Type B pancreatic cell (in vitro differentiated cells): ENCODE data around the gene PID1. TPM values are rescaled to one million over a fixed set of nuclear protein-coding genes. Genes with fewer than 3 reads are reported as not detected.

Source experiments
- DNase-seq: peaks from one replicate; pipeline ENCODE4 v3.0.0; 2021; ENCODE audit warnings: mixed read lengths; ENCODE audit not compliant: unreplicated experiment; ENCODE audit errors: extremely low spot score
- H3K27ac Mint-ChIP-seq: 2 replicates; pipeline ENCODE4 v1.8.0; 2021; ENCODE audit warnings: mild to moderate bottlenecking, mixed read lengths
- H3K27me3 Mint-ChIP-seq: 2 replicates; pipeline ENCODE4 v1.8.0; 2021; ENCODE audit warnings: mixed read lengths
- H3K36me3 Mint-ChIP-seq: 2 replicates; pipeline ENCODE4 v1.8.0; 2021; ENCODE audit warnings: mixed read lengths
- H3K4me1 Mint-ChIP-seq: one replicate; pipeline ENCODE4 v1.8.0; 2021; ENCODE audit warnings: mixed read lengths; ENCODE audit not compliant: unreplicated experiment
- H3K4me3 Mint-ChIP-seq: 2 replicates; pipeline ENCODE4 v1.8.0; 2021; ENCODE audit warnings: mild to moderate bottlenecking, mixed read lengths
- H3K9me3 Mint-ChIP-seq: 2 replicates; pipeline ENCODE4 v1.8.0; 2021; ENCODE audit warnings: mixed read lengths
- total RNA-seq: library from RNA; stranded (reverse); gene quantifications from 2 replicates; pipeline ENCODE4 v1.2.1, GENCODE V29; 2021; ENCODE audit warnings: low replicate concordance
- TF ChIP-seq, protein P1 (sequence below): fragments of 200-600 bp; sonication (generic); conservative IDR thresholded peaks from 2 replicates; pipeline ENCODE4 v1.5.0; 2021; ENCODE audit warnings: antibody characterized with exemption, mild to moderate bottlenecking

Gene PID1
- total RNA-seq, 1 donor from 2014 or later: 0.92 TPM

DNA sequence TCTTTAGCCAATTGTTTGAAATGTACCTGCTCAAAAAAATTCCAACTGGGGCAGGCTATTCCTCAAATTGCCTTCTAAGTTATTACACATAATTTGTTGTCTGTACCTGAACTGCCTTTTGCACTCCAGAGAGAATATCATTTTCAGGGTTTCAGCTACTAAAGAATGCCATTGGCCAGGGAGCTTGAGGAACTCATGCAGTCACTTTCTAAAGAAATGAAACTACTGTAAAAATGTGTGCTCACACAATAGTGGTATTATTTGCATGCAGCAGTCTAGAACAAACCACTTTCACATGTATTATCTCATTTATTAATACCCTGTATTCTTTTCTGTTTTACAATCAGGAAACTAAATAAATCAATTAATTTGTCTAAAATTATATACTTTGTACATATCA is 152.2 kb downstream of the PID1 start:
- H3K27ac Mint-ChIP-seq: no peak overlapping the region
- H3K36me3 Mint-ChIP-seq: no peaks in the 10 kb centered on the region
- TF ChIP-seq, protein P1, sequence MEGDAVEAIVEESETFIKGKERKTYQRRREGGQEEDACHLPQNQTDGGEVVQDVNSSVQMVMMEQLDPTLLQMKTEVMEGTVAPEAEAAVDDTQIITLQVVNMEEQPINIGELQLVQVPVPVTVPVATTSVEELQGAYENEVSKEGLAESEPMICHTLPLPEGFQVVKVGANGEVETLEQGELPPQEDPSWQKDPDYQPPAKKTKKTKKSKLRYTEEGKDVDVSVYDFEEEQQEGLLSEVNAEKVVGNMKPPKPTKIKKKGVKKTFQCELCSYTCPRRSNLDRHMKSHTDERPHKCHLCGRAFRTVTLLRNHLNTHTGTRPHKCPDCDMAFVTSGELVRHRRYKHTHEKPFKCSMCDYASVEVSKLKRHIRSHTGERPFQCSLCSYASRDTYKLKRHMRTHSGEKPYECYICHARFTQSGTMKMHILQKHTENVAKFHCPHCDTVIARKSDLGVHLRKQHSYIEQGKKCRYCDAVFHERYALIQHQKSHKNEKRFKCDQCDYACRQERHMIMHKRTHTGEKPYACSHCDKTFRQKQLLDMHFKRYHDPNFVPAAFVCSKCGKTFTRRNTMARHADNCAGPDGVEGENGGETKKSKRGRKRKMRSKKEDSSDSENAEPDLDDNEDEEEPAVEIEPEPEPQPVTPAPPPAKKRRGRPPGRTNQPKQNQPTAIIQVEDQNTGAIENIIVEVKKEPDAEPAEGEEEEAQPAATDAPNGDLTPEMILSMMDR: no peak
- no peaks in the 10 kb centered on the region for H3K27me3 Mint-ChIP-seq
- no peaks in the 10 kb centered on the region for H3K4me1 Mint-ChIP-seq
- no peak for DNase-seq
- H3K9me3 Mint-ChIP-seq: no peaks in the 10 kb centered on the region
- H3K4me3 Mint-ChIP-seq: no peak overlapping the region

DNA sequence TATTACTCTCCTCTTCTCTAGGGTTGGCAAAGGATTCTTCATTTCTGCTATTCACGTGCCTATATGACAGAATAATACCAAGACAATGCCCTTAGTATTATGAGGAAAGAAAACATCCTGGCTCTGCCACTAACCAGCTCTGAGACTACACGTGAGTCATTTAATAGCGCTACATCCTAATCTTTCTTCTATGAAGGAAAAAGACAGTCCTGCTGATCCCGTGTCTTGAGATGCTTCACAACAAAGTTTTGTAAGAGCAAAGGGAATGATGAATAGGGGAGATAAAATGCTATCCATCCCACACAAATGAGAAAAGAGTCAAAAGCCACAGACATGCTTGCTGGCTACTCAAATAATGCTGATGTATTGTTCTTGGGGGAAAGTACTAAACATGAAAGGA is 152.8 kb downstream of the PID1 start:
- no peak overlapping the region for H3K27ac Mint-ChIP-seq

DNA sequence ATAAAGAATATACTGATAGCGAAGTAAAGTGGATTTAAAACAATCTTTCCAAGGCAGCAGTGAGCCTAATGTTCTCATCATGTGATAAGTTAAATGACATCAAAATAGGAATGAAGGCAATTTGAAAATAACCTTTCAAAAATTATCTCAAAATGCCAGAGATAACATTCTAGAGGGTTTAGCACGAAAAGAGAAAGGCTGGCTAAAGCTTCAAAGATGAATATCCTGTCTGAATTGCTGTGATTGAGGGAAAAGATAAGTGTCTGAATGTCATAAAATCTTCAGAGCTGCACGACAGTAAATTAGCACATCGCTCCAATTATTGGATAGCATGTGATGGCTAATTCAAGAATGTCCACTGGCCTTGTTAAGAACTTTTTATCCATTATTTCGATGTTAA is 159.3 kb downstream of the PID1 start:
- DNase-seq: no peak
- no peaks in the 10 kb centered on the region for H3K4me1 Mint-ChIP-seq
- H3K9me3 Mint-ChIP-seq: no peaks in the 10 kb centered on the region
- no peak overlapping the region for H3K27ac Mint-ChIP-seq
- H3K4me3 Mint-ChIP-seq: no peak overlapping the region
- TF ChIP-seq, protein P1: no peak
- H3K36me3 Mint-ChIP-seq: no peaks in the 10 kb centered on the region
- H3K27me3 Mint-ChIP-seq: peaks cover 12% of the 10 kb centered on the region

More for the DNA sequence above, 152.8 kb downstream of the PID1 start:
- no peaks in the 10 kb centered on the region for H3K27me3 Mint-ChIP-seq
- H3K36me3 Mint-ChIP-seq: no peaks in the 10 kb centered on the region
- DNase-seq: no peak
- TF ChIP-seq, protein P1: no peak
- no peaks in the 10 kb centered on the region for H3K4me1 Mint-ChIP-seq
- no peak overlapping the region for H3K4me3 Mint-ChIP-seq
- no peaks in the 10 kb centered on the region for H3K9me3 Mint-ChIP-seq

DNA sequence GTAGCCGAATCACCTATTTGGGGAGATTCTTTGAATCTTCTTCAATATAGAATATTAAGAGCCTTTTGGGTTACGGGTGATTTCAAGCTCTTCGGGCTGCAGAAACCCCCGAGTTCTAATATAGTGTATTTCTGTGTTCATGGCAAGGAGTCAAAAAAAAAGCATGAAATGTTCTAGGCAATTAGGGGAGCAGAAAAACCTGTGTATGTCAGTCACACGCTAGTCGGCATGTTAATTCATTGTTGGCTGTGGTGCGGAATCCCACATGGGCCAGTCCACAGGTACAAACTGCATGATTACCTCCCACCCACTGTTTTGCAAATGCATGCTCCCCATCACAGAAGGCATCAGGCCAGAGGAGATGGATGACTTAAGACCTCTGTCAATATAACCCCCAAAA is 161.9 kb downstream of the PID1 start:
- Mint-ChIP-seq H3K27ac (no peak overlapping the region), H3K36me3 (no peaks in the 10 kb centered on the region), H3K9me3 (no peaks in the 10 kb centered on the region), H3K27me3 (peaks cover 12% of the 10 kb centered on the region), H3K4me3 (no peak overlapping the region), H3K4me1 (no peaks in the 10 kb centered on the region)
- TF ChIP-seq, protein P1: no peak
- no peak for DNase-seq

DNA sequence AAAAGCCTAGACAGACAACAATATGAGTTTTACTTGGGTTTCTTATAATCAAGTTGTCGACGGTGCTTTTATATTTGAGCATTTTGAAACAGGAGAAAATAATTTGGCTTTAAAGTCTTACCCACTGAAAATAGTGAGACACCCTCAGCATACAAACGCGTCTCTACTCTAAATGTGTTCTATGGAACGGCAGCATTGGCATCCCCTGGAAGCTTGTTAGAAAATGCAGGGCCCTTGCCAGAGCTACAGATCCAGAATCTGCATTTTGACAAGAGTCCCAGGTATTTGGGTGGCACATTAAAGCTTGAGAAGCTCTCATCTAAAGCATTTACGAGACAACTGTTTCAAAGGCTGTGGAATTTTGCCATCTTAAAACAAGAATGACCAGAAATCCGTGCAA is 163.5 kb downstream of the PID1 start:
- no peaks in the 10 kb centered on the region for H3K9me3 Mint-ChIP-seq
- DNase-seq: no peak
- H3K27ac Mint-ChIP-seq: no peak overlapping the region
- H3K36me3 Mint-ChIP-seq: no peaks in the 10 kb centered on the region
- peaks cover 12% of the 10 kb centered on the region for H3K27me3 Mint-ChIP-seq
- no peak overlapping the region for H3K4me3 Mint-ChIP-seq
- H3K4me1 Mint-ChIP-seq: no peaks in the 10 kb centered on the region
- TF ChIP-seq, protein P1: no peak

DNA sequence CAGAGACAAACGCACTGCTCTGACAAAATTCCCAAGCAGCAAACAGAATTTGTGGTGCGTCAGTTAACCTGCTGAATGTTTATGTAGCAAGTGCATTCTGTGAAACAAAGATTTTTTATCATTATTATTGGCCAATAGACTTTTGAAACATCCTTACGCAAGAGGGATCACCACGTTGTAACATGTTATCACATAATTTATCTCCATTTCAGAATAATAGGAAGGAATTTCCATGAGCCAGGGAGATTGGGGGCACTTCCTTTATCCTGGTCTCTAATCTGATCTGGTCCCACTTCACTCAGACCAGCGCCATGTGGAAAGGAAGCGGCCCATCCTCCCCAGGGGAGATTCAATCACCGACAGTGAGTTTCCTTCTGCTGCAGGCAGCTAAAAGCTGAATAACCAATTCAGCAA is 166.1 kb downstream of the PID1 start:
- H3K27ac Mint-ChIP-seq: no peak overlapping the region
- H3K4me1 Mint-ChIP-seq: no peaks in the 10 kb centered on the region

More for the DNA sequence above, 166.1 kb downstream of the PID1 start:
- H3K36me3 Mint-ChIP-seq: no peaks in the 10 kb centered on the region
- peaks cover 9% of the 10 kb centered on the region for H3K27me3 Mint-ChIP-seq
- no peaks in the 10 kb centered on the region for H3K9me3 Mint-ChIP-seq
- no peak for DNase-seq
- TF ChIP-seq, protein P1: no peak
- H3K4me3 Mint-ChIP-seq: no peak overlapping the region
